OCI-LY7 (cell line): ENCODE measurements around the gene HSD17B7.
"Not testable (repeated sequence)": the region's sequence is repeated elsewhere in the genome, so short reads cannot be mapped to it uniquely, and the experiment has no call there.

Source experiments
- CTCF ChIP-seq: fragments of 200-600 bp; sonication (generic); conservative IDR thresholded peaks from 2 replicates; pipeline ENCODE4 v1.5.1; 2014; ENCODE audit warnings: mild to moderate bottlenecking, antibody characterized with exemption, low read length, moderate library complexity, mixed read lengths
- EZH2phosphoT487 ChIP-seq: fragments of 200-600 bp; sonication (generic); IDR thresholded peaks from 2 replicates; pipeline ENCODE4 v1.6.1; 2018; ENCODE audit warnings: low read depth, borderline replicate concordance, mild to moderate bottlenecking, mixed run types, antibody characterized with exemption, low read length, moderate library complexity, mixed read lengths

GRCh38 chr1:162746264-162746942 is 44.1 kb upstream of the HSD17B7 start:
- TF ChIP-seq CTCF, EZH2phosphoT487: not testable (repeated sequence)
